Ectodermal cell (in vitro differentiated cells): ENCODE measurements around the gene CDKL5.

Experiments used
- H3K27ac ChIP-seq: 2 replicates; pipeline ENCODE4 v1.7.0; 2013; ENCODE audit warnings: mild to moderate bottlenecking, low read depth, low read length; ENCODE audit not compliant: insufficient read depth, poor library complexity, severe bottlenecking
- H3K27me3 ChIP-seq: 2 replicates; pipeline ENCODE4 v1.7.0; 2013; ENCODE audit warnings: mild to moderate bottlenecking, low read length; ENCODE audit not compliant: insufficient read depth, control insufficient read depth, poor library complexity, severe bottlenecking
- H3K36me3 ChIP-seq: one replicate; pipeline ENCODE4 v1.7.0; 2013; ENCODE audit warnings: low read length; ENCODE audit not compliant: control insufficient read depth, insufficient read depth
- H3K4me1 ChIP-seq: one replicate; pipeline ENCODE4 v1.7.0; 2013; ENCODE audit warnings: low read length; ENCODE audit not compliant: control insufficient read depth, insufficient read depth
- H3K4me3 ChIP-seq: 2 replicates; pipeline ENCODE4 v1.7.0; 2013; ENCODE audit warnings: low read depth, low read length, control low read depth; ENCODE audit not compliant: insufficient read depth
- H3K9me3 ChIP-seq: 2 replicates; pipeline ENCODE4 v1.7.0; 2013; ENCODE audit warnings: mild to moderate bottlenecking, low read length, moderate library complexity; ENCODE audit not compliant: control insufficient read depth
- WGBS, 2 experiments: methylation state at CpG; one replicate each; pipeline ENCODE4 v1.1.7; 2013; ENCODE audit warnings: missing lambda C conversion rate in 2 of 2; 5-methylcytosine and 5-hydroxymethylcytosine counted together

The CDKL5 gene

GRCh38 chrX:18654875-18655836 is 229.7 kb downstream of the CDKL5 start:
- no peaks in the 10 kb centered on the region for H3K27me3 ChIP-seq
- H3K4me1 ChIP-seq, result no peaks in the 10 kb centered on the region
- 55 to 65% methylated on average over 5 of the region's 5 CpGs for WGBS, 2 experiments
- no peak overlapping the region for H3K27ac ChIP-seq
- no peaks in the 10 kb centered on the region for H3K36me3 ChIP-seq
- H3K4me3 ChIP-seq, result no peak overlapping the region
- no peaks in the 10 kb centered on the region for H3K9me3 ChIP-seq

- Histone ChIP-seq H3K4me1 (no peaks in the 10 kb centered on the region), H3K9me3 (no peaks in the 10 kb centered on the region), H3K36me3 (no peaks in the 10 kb centered on the region), H3K27me3 (no peaks in the 10 kb centered on the region), H3K27ac (no peak overlapping the region), H3K4me3 (no peak overlapping the region)
- WGBS, 2 experiments, result 87 to 91% methylated on average over 12 of the region's 12 CpGs
Observed at GRCh38 chrX:18661273-18661672, 235.9 kb downstream of the CDKL5 start.

GRCh38 chrX:18664947-18665346 is 239.5 kb downstream of the CDKL5 start:
- Histone ChIP-seq H3K9me3 (no peaks in the 10 kb centered on the region), H3K27me3 (no peaks in the 10 kb centered on the region), H3K4me1 (no peaks in the 10 kb centered on the region), H3K4me3 (no peak overlapping the region), H3K36me3 (no peaks in the 10 kb centered on the region), H3K27ac (no peak overlapping the region)
- 88 to 89% methylated on average over 8 of the region's 8 CpGs for WGBS, 2 experiments

GRCh38 chrX:18666614-18667013 is 241.2 kb downstream of the CDKL5 start:
- Histone ChIP-seq H3K4me3 (no peak overlapping the region), H3K4me1 (no peaks in the 10 kb centered on the region), H3K9me3 (no peaks in the 10 kb centered on the region), H3K27me3 (no peaks in the 10 kb centered on the region), H3K36me3 (no peaks in the 10 kb centered on the region), H3K27ac (no peak overlapping the region)
- 92 to 96% methylated on average over 15 of the region's 15 CpGs for WGBS, 2 experiments

GRCh38 chrX:18668071-18668835 is 242.8 kb downstream of the CDKL5 start:
- H3K27ac ChIP-seq, result no peak overlapping the region
- WGBS, 2 experiments, result 88 to 90% methylated on average over 13 to 15 of the region's 15 CpGs
- no peak overlapping the region for H3K4me3 ChIP-seq
- H3K9me3 ChIP-seq, result no peaks in the 10 kb centered on the region
- H3K27me3 ChIP-seq, result no peaks in the 10 kb centered on the region
- no peaks in the 10 kb centered on the region for H3K4me1 ChIP-seq
- no peaks in the 10 kb centered on the region for H3K36me3 ChIP-seq

- no peaks in the 10 kb centered on the region for H3K9me3 ChIP-seq
- H3K36me3 ChIP-seq, result no peaks in the 10 kb centered on the region
- no peak within 1 kb of the TSS for H3K27ac ChIP-seq
- no peak within 1 kb of the TSS for H3K4me3 ChIP-seq
- WGBS, 2 experiments, result 84 to 87% methylated on average over 7 to 10 of the region's 10 CpGs
- no peaks in the 10 kb centered on the region for H3K4me1 ChIP-seq
- H3K27me3 ChIP-seq, result no peaks in the 10 kb centered on the region
Observed at GRCh38 chrX:18672008-18672407, 246.6 kb downstream of the CDKL5 start, which contains the start of gene RS1. Gene RS1, minus strand, starts transcription at chrX:18672108. Its CDS starts 40 bp downstream, at chrX:18672068.

GRCh38 chrX:18674417-18674787 is 249.0 kb downstream of the CDKL5 start:
- Histone ChIP-seq H3K4me1 (no peaks in the 10 kb centered on the region), H3K9me3 (no peaks in the 10 kb centered on the region), H3K27ac (no peak overlapping the region), H3K27me3 (no peaks in the 10 kb centered on the region), H3K36me3 (no peaks in the 10 kb centered on the region), H3K4me3 (peak overlapping the region; percentile 47)
- WGBS, 2 experiments, result 7 to 13% methylated on average over 13 to 19 of the region's 19 CpGs

- 6 to 8% methylated on average over 74 of the region's 74 CpGs for WGBS, 2 experiments
- Histone ChIP-seq H3K27ac (no peak overlapping the region), H3K9me3 (no peaks in the 10 kb centered on the region), H3K36me3 (no peaks in the 10 kb centered on the region), H3K4me1 (no peaks in the 10 kb centered on the region), H3K4me3 (peak overlapping the region; percentile 52), H3K27me3 (no peaks in the 10 kb centered on the region)
Observed at GRCh38 chrX:18674788-18675735, 249.7 kb downstream of the CDKL5 start.

GRCh38 chrX:18676050-18676449 is 250.6 kb downstream of the CDKL5 start:
- Histone ChIP-seq H3K36me3 (no peaks in the 10 kb centered on the region), H3K4me1 (no peaks in the 10 kb centered on the region), H3K27ac (no peak overlapping the region), H3K4me3 (no peak overlapping the region), H3K9me3 (no peaks in the 10 kb centered on the region), H3K27me3 (no peaks in the 10 kb centered on the region)
- 90 to 95% methylated on average over 8 to 9 of the region's 10 CpGs for WGBS, 2 experiments
